Activated naive CD8-positive, alpha-beta T cell (primary cell): ENCODE results near the gene PDRG1.
"Not testable (repeated sequence)": the region's sequence is repeated elsewhere in the genome, so short reads cannot be mapped to it uniquely, and the experiment has no call there.

Experiments
- H3K27ac Mint-ChIP-seq: one replicate; pipeline ENCODE4 v1.8.0; 2021; ENCODE audit warnings: mixed read lengths
- H3K27me3 Mint-ChIP-seq: one replicate; pipeline ENCODE4 v1.8.0; 2021; ENCODE audit warnings: mixed read lengths
- H3K36me3 Mint-ChIP-seq: one replicate; pipeline ENCODE4 v1.8.0; 2021; ENCODE audit warnings: mixed read lengths
- H3K4me1 Mint-ChIP-seq: one replicate; pipeline ENCODE4 v1.8.0; 2021; ENCODE audit warnings: low read depth, mixed read lengths
- H3K4me3 Mint-ChIP-seq: one replicate; pipeline ENCODE4 v1.8.0; 2021; ENCODE audit warnings: mild to moderate bottlenecking, mixed read lengths
- H3K9me3 Mint-ChIP-seq: one replicate; pipeline ENCODE4 v1.8.0; 2021; ENCODE audit warnings: low read depth, mixed read lengths

Gene PDRG1

GRCh38 chr20:31949877-31950646 lies 1.8 kb downstream of the PDRG1 start:
- H3K36me3 Mint-ChIP-seq: peaks cover 17% of the 10 kb centered on the region
- H3K4me1 Mint-ChIP-seq: peaks cover 31% of the 10 kb centered on the region
- no peak overlapping the region for H3K27ac Mint-ChIP-seq
- peak overlapping the region; percentile 98 for H3K4me3 Mint-ChIP-seq
- peaks cover 2% of the 10 kb centered on the region for H3K27me3 Mint-ChIP-seq
- no peaks in the 10 kb centered on the region for H3K9me3 Mint-ChIP-seq

DNA sequence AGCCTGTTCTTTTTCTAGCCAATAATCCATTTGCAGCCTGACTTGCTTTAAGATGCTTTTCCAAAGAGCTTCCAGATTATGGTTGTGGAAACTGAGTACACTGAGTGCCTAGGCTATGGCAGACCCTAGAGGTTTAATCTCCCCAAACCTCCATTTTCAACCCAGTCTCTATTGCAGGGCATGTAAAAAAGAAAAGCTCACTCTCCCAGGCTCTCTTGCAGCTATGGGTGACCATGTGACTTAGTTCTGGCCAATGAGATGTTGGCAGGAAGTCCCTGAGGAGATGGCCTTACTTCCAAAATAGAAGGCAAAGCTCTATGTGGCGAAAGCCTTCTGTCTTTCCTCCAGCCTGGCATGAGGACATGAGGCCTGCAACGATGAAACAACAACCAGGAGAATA lies 3.8 kb downstream of the PDRG1 start:
- peaks cover 31% of the 10 kb centered on the region for H3K4me1 Mint-ChIP-seq
- no peaks in the 10 kb centered on the region for H3K27me3 Mint-ChIP-seq
- H3K27ac Mint-ChIP-seq: no peak overlapping the region
- no peak overlapping the region for H3K4me3 Mint-ChIP-seq
- peaks cover 20% of the 10 kb centered on the region for H3K36me3 Mint-ChIP-seq
- H3K9me3 Mint-ChIP-seq: no peaks in the 10 kb centered on the region

- H3K36me3 Mint-ChIP-seq: peaks cover 17% of the 10 kb centered on the region
- no peak overlapping the region for H3K27ac Mint-ChIP-seq
- H3K9me3 Mint-ChIP-seq: no peaks in the 10 kb centered on the region
- no peaks in the 10 kb centered on the region for H3K27me3 Mint-ChIP-seq
- no peak overlapping the region for H3K4me3 Mint-ChIP-seq
- H3K4me1 Mint-ChIP-seq: peaks cover 19% of the 10 kb centered on the region
Measured at GRCh38 chr20:31945785-31946184, 6.1 kb downstream of the PDRG1 start.

GRCh38 chr20:31945319-31945718 lies 6.5 kb downstream of the PDRG1 start:
- Mint-ChIP-seq H3K4me1 (peaks cover 15% of the 10 kb centered on the region), H3K36me3 (peaks cover 17% of the 10 kb centered on the region), H3K27me3 (no peaks in the 10 kb centered on the region), H3K27ac (no peak overlapping the region), H3K9me3 (no peaks in the 10 kb centered on the region), H3K4me3 (no peak overlapping the region)

- H3K4me1 Mint-ChIP-seq: no peaks in the 10 kb centered on the region
- peaks cover 5% of the 10 kb centered on the region for H3K36me3 Mint-ChIP-seq
- no peaks in the 10 kb centered on the region for H3K27me3 Mint-ChIP-seq
- H3K27ac Mint-ChIP-seq: no peak overlapping the region
- H3K4me3 Mint-ChIP-seq: no peak overlapping the region
- H3K9me3 Mint-ChIP-seq: no peaks in the 10 kb centered on the region
Measured at GRCh38 chr20:31943052-31943471, 8.8 kb downstream of the PDRG1 start.

- Mint-ChIP-seq H3K4me1 (no peaks in the 10 kb centered on the region), H3K27me3 (no peaks in the 10 kb centered on the region), H3K36me3 (peaks cover 3% of the 10 kb centered on the region), H3K27ac (no peak overlapping the region), H3K9me3 (no peaks in the 10 kb centered on the region), H3K4me3 (no peak overlapping the region)
Measured at GRCh38 chr20:31939661-31940060, 12.2 kb downstream of the PDRG1 start.

- Mint-ChIP-seq H3K4me3 (no peak overlapping the region), H3K36me3 (no peaks in the 10 kb centered on the region), H3K27ac (no peak overlapping the region), H3K9me3 (no peaks in the 10 kb centered on the region), H3K27me3 (no peaks in the 10 kb centered on the region), H3K4me1 (no peaks in the 10 kb centered on the region)
Measured at GRCh38 chr20:31937820-31938219, 14.0 kb downstream of the PDRG1 start.

- Mint-ChIP-seq H3K27me3 (no peaks in the 10 kb centered on the region), H3K4me1 (no peaks in the 10 kb centered on the region), H3K36me3 (no peaks in the 10 kb centered on the region), H3K4me3 (no peak overlapping the region), H3K9me3 (no peaks in the 10 kb centered on the region), H3K27ac (no peak overlapping the region)
Measured at GRCh38 chr20:31936420-31936819, 15.4 kb downstream of the PDRG1 start.

GRCh38 chr20:31934968-31935764 lies 16.7 kb downstream of the PDRG1 start:
- peaks cover 1% of the 10 kb centered on the region for H3K27me3 Mint-ChIP-seq
- H3K9me3 Mint-ChIP-seq: no peaks in the 10 kb centered on the region
- no peaks in the 10 kb centered on the region for H3K4me1 Mint-ChIP-seq
- H3K36me3 Mint-ChIP-seq: no peaks in the 10 kb centered on the region
- no peak overlapping the region for H3K4me3 Mint-ChIP-seq
- H3K27ac Mint-ChIP-seq: no peak overlapping the region

DNA sequence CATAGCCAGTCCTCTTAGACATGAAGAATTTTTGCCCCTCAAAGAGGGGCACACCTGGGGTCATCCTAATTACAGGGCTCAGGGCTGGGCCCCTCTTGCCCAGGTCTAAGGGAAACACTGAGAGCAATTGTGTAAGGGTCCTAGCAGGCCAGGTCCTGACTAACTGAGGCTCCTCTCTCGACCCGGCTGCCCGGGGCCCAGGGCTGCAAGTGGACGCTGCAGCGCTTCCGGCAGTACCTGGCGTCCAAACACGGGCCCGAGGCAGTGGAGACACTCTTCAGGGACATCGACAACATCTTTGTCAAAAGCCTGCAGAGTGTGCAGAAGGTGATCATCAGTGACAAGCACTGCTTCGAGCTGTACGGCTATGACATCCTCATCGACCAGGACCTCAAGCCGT lies 17.4 kb downstream of the PDRG1 start:
- Mint-ChIP-seq H3K4me3 (no peak overlapping the region), H3K9me3 (no peaks in the 10 kb centered on the region), H3K4me1 (no peaks in the 10 kb centered on the region), H3K36me3 (no peaks in the 10 kb centered on the region), H3K27ac (no peak overlapping the region), H3K27me3 (peaks cover 1% of the 10 kb centered on the region)

DNA sequence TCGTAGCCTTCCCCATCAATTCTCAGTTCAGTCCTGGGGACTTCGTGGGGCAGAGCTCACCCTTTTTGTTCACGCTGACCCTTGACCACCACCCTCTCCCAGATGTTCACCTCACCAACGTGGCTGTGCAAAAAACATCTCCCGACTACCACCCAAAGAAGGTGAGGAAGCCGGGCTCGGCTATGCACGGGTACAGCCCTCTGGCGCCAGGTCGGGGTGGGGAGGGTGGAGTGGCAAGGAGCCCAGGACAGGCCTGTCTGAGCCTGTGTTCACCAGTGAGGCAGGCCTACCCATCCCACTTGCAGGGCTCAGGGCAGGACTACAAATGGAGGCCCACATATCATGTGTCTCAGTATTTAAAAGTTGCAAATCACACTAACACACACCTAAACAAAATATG lies 18.1 kb downstream of the PDRG1 start:
- H3K9me3 Mint-ChIP-seq: no peaks in the 10 kb centered on the region
- H3K27me3 Mint-ChIP-seq: peaks cover 2% of the 10 kb centered on the region
- H3K27ac Mint-ChIP-seq: no peak overlapping the region
- no peaks in the 10 kb centered on the region for H3K4me1 Mint-ChIP-seq
- H3K4me3 Mint-ChIP-seq: no peak overlapping the region
- no peaks in the 10 kb centered on the region for H3K36me3 Mint-ChIP-seq

GRCh38 chr20:31930779-31931178 lies 21.1 kb downstream of the PDRG1 start:
- Mint-ChIP-seq H3K9me3 (no peaks in the 10 kb centered on the region), H3K36me3 (no peaks in the 10 kb centered on the region), H3K4me3 (no peak overlapping the region), H3K4me1 (no peaks in the 10 kb centered on the region), H3K27ac (no peak overlapping the region), H3K27me3 (peaks cover 7% of the 10 kb centered on the region)

- not testable (repeated sequence) for H3K27me3 Mint-ChIP-seq, H3K36me3 Mint-ChIP-seq, H3K4me1 Mint-ChIP-seq, H3K9me3 Mint-ChIP-seq, H3K27ac Mint-ChIP-seq, H3K4me3 Mint-ChIP-seq
Measured at GRCh38 chr20:31929631-31930030, 22.2 kb downstream of the PDRG1 start.

- no peaks in the 10 kb centered on the region for H3K9me3 Mint-ChIP-seq
- H3K4me3 Mint-ChIP-seq: no peak overlapping the region
- H3K4me1 Mint-ChIP-seq: no peaks in the 10 kb centered on the region
- H3K27ac Mint-ChIP-seq: no peak overlapping the region
- peaks cover 12% of the 10 kb centered on the region for H3K27me3 Mint-ChIP-seq
- H3K36me3 Mint-ChIP-seq: no peaks in the 10 kb centered on the region
Measured at GRCh38 chr20:31927627-31928159, 24.2 kb downstream of the PDRG1 start.

DNA sequence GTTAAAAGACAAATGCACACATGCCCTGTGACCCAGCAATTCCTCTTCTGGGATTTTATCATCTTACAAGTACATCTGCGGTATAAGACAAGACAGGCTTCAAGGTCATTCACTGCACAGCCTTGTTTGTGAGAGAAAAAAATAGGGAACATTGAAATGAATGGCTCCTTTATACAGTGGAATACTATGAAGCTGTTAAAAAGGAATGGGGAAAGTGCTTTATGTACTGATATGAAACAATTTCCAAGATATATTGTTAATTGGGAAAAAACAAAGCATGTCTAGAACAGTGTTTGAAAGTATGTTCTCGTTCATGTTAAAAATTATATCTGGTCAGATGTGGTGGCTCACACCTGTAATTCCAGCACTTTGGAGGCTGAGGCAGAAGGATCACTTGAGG lies 25.4 kb downstream of the PDRG1 start:
- no peak overlapping the region for H3K4me3 Mint-ChIP-seq
- no peaks in the 10 kb centered on the region for H3K36me3 Mint-ChIP-seq
- H3K4me1 Mint-ChIP-seq: no peaks in the 10 kb centered on the region
- no peaks in the 10 kb centered on the region for H3K9me3 Mint-ChIP-seq
- no peak overlapping the region for H3K27ac Mint-ChIP-seq
- H3K27me3 Mint-ChIP-seq: peaks cover 12% of the 10 kb centered on the region
